AG09309 (cell line): ENCODE results near the gene SEMA3C.
A peak's percentile ranks its signal among the peaks of the same experiment; 100 is the strongest.

Experiments
- DNase-seq: peaks from one replicate; pipeline ENCODE4 v3.0.0-alpha.2; 2010; ENCODE audit warnings: low read depth
- H3K4me3 ChIP-seq: 2 replicates; pipeline ENCODE4 v1.5.1; 2011; ENCODE audit warnings: mild to moderate bottlenecking, low read depth, low read length, moderate library complexity; ENCODE audit not compliant: control insufficient read depth
- TF ChIP-seq, protein P1 (sequence below): IDR thresholded peaks from 2 replicates; pipeline ENCODE4 v1.5.1; 2011; ENCODE audit warnings: mild to moderate bottlenecking, low read depth, low read length, inconsistent platforms; ENCODE audit not compliant: insufficient read depth, control insufficient read depth; ENCODE audit errors: missing control alignments

SEMA3C gene

DNA sequence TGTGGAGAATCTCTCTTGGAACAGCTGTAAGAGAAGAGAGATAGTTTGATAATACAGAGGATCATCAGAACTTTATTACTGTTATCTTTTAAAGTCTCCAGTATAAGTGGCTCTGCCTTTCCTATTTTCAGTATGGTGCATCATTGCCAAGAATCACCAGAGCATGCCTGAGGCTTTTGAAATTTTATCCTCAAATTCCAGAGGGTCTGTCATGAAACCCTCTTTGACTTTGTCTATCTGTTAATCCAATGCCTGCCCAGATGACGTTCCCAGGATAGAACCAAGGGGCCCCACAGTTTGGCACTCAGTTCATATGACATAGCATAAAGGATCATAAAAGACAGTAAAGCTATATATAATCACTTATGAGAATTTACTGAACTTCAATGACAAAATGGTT lies 35.3 kb upstream of the SEMA3C start:
- no peak overlapping the region for H3K4me3 ChIP-seq
- TF ChIP-seq, protein P1, sequence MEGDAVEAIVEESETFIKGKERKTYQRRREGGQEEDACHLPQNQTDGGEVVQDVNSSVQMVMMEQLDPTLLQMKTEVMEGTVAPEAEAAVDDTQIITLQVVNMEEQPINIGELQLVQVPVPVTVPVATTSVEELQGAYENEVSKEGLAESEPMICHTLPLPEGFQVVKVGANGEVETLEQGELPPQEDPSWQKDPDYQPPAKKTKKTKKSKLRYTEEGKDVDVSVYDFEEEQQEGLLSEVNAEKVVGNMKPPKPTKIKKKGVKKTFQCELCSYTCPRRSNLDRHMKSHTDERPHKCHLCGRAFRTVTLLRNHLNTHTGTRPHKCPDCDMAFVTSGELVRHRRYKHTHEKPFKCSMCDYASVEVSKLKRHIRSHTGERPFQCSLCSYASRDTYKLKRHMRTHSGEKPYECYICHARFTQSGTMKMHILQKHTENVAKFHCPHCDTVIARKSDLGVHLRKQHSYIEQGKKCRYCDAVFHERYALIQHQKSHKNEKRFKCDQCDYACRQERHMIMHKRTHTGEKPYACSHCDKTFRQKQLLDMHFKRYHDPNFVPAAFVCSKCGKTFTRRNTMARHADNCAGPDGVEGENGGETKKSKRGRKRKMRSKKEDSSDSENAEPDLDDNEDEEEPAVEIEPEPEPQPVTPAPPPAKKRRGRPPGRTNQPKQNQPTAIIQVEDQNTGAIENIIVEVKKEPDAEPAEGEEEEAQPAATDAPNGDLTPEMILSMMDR = no peak
- DNase-seq = no peak

DNA sequence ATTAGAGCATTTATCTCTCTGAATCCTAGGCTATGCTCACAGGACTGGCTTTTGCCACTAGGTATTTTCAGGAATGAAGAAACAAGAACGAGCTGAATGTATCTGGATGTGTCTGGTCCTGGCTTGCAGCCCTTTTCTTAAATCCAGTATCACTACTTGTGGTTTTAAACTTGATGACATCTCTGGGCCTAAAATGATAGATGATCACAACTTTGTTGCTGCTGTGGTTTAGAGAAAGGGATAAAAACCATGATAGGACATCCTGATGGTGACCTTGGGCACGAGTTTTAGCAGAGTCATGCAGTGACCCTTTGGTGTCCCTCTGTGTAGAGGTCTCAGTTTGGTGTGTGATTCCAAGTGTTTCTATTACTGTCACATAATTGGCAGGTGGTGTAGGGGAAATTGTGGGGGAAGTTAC lies 31.7 kb upstream of the SEMA3C start:
- H3K4me3 ChIP-seq = no peak overlapping the region
- DNase-seq = no peak
- TF ChIP-seq, protein P1 = no peak

DNA sequence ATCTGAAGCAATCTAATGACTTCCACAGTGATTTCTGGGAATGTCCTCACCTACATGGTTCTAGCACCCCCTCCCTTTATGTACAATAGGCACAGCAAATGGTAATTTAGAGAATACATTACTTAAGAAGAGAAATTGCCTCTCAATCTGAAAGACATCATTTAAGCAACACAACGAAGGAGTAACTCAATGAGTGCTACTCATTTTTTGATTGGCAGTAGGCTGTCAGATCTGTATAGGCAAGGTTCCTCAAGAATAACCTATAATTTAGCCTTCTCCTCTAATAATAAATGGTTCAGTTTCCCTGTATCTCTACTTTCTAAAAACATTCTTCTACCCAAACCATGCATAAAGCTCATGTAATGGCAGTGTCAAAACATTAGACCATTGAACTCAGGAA lies 30.6 kb upstream of the SEMA3C start:
- no peak overlapping the region for H3K4me3 ChIP-seq
- TF ChIP-seq, protein P1 = no peak
- no peak for DNase-seq

DNA sequence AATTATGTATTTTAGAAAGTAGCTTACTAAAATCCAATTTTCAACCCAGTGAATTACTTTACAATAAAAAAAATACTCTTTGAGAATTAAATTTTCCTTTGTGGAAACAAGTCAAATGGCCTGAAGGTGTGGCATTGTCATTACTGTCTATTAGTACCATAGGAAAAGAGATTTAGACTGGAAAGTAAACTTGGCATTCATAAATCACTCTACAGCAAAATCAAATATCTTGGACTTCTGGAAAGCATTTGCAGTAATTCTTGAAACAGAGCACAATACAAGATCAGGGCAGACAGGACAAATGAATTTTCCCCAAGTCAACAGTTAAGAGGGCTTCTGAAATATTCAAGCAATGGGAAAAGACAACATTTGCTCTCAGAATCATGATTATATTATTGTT lies 28.0 kb upstream of the SEMA3C start:
- no peak overlapping the region for H3K4me3 ChIP-seq
- DNase-seq = no peak
- TF ChIP-seq, protein P1 = no peak

DNA sequence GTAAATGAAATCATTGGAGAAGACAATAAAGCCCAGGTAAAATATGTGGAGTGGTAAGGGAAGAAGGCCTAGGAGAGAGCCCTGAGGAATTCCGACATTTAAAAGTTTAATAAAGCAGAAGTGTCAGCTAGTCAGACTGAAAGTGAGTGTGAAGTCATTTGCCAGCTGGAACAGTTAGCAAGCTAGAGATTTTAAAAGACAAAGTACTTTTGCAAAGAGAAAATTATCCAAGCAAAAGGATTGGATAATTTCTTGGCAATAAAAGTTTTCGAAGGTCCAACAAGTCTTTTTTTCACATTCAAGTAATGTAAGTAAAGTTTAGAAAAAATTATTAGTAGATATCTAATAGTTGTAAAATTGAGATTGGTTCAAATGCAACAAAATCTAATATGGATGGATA lies 27.1 kb upstream of the SEMA3C start:
- no peak for DNase-seq
- no peak overlapping the region for H3K4me3 ChIP-seq
- TF ChIP-seq, protein P1 = no peak

DNA sequence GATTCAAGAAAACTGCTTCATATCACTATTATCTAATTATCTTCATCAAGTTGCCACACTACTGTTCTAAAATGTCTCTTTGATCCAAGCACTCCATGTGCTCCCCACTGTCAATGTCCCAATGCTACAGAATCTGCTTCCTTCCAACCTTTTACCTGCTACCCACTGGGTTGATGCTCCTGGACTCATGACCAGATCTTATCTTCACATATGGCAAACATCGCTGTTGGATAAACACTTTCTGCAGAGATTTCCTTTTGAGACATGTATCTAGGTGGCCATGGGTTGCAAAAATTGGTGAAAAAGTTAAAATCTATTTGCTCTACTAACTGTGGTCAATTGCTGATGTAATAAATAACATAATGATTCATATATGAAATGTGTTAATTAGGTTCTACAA lies 24.5 kb upstream of the SEMA3C start:
- DNase-seq = no peak
- no peak overlapping the region for H3K4me3 ChIP-seq
- TF ChIP-seq, protein P1 = no peak

DNA sequence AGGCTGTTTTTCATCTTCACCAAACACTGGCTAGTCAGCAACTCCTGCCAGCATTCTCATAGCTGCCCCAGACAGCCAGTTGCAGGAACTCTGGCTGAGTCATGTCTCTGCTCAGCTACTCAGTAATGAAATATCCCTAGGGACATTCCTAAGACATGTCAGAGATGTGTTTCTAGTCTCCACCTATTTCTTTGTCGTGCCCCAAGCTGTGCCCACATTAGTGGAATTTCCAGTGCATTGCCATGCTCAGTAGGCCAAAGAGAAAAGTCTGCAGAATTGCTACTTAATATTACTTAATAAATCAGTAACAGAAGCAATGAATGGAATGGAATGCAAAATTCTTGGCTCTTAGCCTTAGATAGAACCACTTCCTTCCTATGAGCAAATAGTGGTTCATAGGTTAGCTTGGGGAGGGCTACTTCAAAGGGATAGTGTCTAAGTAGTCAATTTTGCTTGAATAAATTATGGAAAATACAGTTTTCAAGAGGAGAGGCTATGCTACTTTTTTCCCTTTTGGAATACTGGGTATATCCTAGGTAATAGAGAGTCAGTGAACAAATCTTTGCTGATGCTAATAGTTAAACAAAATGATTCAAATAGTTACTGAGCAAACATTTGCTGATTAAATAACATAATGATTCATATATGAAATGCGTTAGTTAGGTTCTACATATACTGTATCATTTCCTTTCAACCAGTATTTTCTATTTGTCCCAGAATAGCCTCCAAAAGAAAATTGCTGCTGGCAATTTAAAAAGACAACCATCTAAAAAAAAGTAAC lies 23.6 kb upstream of the SEMA3C start:
- TF ChIP-seq, protein P1 = no peak
- no peak overlapping the region for H3K4me3 ChIP-seq
- DNase-seq = peak; percentile 97
